Measurements from ENCODE around the gene CENPB. TPM values are rescaled to one million over a fixed set of nuclear protein-coding genes. Genes with fewer than 3 reads are reported as not detected.

The CENPB gene
- total RNA-seq, 4 donors from 2014 or later, result 72.8 to 109 (median 100) TPM

GRCh38 chr20:3752386-3752759 is 34.2 kb downstream of the CENPB start:
- TF ChIP-seq EP300 (IDR thresholded peaks at IDR 0.05), result no peak
- no peak for TF ChIP-seq POLR2A (IDR thresholded peaks at IDR 0.05)
- no peak for TF ChIP-seq CTCF (IDR thresholded peaks at IDR 0.05)
- 40 to 43% methylated on average over 13 of the region's 13 CpGs for WGBS, 2 donors
- peak overlapping the region in 3 of 4 donors; percentile 33 to 50 (median 40) for H3K4me3 ChIP-seq

DNA sequence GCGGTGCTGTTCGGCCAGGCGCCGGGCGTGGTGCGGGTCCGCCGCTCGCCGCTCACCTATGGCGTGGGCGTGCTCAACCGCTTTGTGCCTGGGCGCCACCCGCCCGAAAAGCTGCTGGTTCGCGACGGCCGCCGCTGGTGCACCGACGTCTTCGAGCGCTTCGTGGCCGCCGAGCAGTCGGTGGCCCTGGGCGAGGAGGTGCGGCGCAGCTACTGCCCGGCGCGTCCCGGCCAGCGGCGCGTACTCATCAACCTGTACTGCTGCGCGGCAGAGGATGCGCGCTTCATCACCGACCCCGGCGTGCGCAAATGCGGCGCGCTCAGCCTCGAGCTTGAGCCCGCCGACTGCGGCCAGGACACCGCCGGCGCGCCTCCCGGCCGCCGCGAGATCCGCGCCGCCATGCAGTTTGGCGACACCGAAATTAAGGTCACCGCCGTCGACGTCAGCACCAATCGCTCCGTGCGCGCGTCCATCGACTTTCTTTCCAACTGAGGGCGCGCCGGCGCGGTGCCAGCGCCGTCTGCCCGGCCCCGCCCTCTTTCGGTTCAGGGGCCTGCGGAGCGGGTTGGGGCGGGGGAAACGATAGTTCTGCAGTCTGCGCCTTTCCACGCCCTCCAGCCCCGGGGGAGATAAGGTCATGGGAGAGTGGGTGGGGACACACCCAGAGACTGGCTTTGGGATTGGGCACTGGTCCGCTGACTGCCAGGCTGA is 34.7 kb downstream of the CENPB start:
- Histone ChIP-seq H3K27me3 (peaks cover 0 to 8% of the 10 kb centered on the region in 2 donors), H3K4me3 (peak overlapping the region; percentile 8 to 50 (median 36)), H3K9me3 (no peaks in the 10 kb centered on the region), H3K36me3 (peaks cover 0 to 56% (median 0%) of the 10 kb centered on the region in 3 donors), H3K27ac (peak overlapping the region in 1 of 4 donors; percentile 15), H3K4me1 (peaks cover 0 to 65% (median 14%) of the 10 kb centered on the region in 4 donors)
- 52 to 62% methylated on average over 53 to 85 of the region's 95 CpGs for WGBS, 2 donors
- no peak for TF ChIP-seq CTCF (IDR thresholded peaks at IDR 0.05)
- no peak for TF ChIP-seq POLR2A (IDR thresholded peaks at IDR 0.05)
- TF ChIP-seq EP300 (IDR thresholded peaks at IDR 0.05), result no peak
- DNase-seq (ENCODE audit: low spot score in 2 of 2), result no peak

More at GRCh38 chr20:3752386-3752759, 34.2 kb downstream of the CENPB start:
- H3K36me3 ChIP-seq, result peaks cover 0 to 54% (median 0%) of the 10 kb centered on the region in 3 donors
- peak overlapping the region in 2 of 4 donors; percentile 12 to 15 for H3K27ac ChIP-seq
- H3K9me3 ChIP-seq, result no peaks in the 10 kb centered on the region
- H3K4me1 ChIP-seq, result peaks cover 0 to 69% (median 16%) of the 10 kb centered on the region in 4 donors
- H3K27me3 ChIP-seq, result peaks cover 0 to 8% of the 10 kb centered on the region in 2 donors
- no peak for DNase-seq (ENCODE audit: low spot score in 2 of 2)

DNA sequence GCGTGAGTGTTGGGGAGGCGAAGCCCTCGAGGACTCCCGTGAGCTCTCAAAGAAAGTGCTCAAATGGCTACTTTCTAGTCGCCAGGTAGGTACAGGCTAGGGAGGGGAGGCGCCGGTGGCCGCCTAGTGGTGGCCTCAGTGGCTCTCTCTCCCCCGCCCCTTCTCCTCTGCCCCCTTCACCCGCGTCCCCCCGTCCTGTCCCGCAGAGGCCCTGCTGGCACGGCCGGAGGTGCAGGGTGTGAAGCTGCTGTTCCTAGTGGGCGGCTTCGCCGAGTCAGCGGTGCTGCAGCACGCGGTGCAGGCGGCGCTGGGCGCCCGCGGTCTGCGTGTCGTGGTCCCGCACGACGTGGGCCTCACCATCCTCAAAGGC is 35.2 kb downstream of the CENPB start:
- peaks cover 0 to 8% of the 10 kb centered on the region in 2 donors for H3K27me3 ChIP-seq
- peak overlapping the region in 1 of 4 donors; percentile 50 for H3K4me3 ChIP-seq

GRCh38 chr20:3749689-3750531 is 36.6 kb downstream of the CENPB start:
- Histone ChIP-seq H3K9me3 (no peaks in the 10 kb centered on the region), H3K36me3 (peaks cover 0 to 65% (median 0%) of the 10 kb centered on the region in 3 donors), H3K27me3 (peaks cover 0 to 15% of the 10 kb centered on the region in 2 donors), H3K4me1 (peaks cover 0 to 54% (median 5%) of the 10 kb centered on the region in 4 donors), H3K27ac (no peak overlapping the region), H3K4me3 (peak overlapping the region in 1 of 4 donors; percentile 27)
- DNase-seq (ENCODE audit: low spot score in 2 of 2), result no peak
- 56 to 69% methylated on average over 27 to 53 of the region's 72 CpGs for WGBS, 2 donors
- no peak for TF ChIP-seq POLR2A (IDR thresholded peaks at IDR 0.05)
- TF ChIP-seq CTCF (IDR thresholded peaks at IDR 0.05), result peak; percentile 44 to 76 (median 73)

More for the DNA sequence above, 35.2 kb downstream of the CENPB start:
- H3K4me1 ChIP-seq, result peaks cover 0 to 60% (median 11%) of the 10 kb centered on the region in 4 donors
- H3K27ac ChIP-seq, result no peak overlapping the region
- no peaks in the 10 kb centered on the region for H3K9me3 ChIP-seq
- TF ChIP-seq EP300 (IDR thresholded peaks at IDR 0.05) (no peak), CTCF (IDR thresholded peaks at IDR 0.05) (no peak), POLR2A (IDR thresholded peaks at IDR 0.05) (no peak)
- no peak for DNase-seq (ENCODE audit: low spot score in 2 of 2)
- H3K36me3 ChIP-seq, result peaks cover 0 to 59% (median 0%) of the 10 kb centered on the region in 3 donors
- 64 to 75% methylated on average over 30 of the region's 31 CpGs for WGBS, 2 donors
